GM19193 (cell line): ENCODE results near the gene CHTOP.

Experiments
- POLR2A ChIP-seq: IDR thresholded peaks from 4 replicates; pipeline ENCODE4 v1.6.1; 2011; ENCODE audit not compliant: insufficient read depth, insufficient read length; ENCODE audit errors: extremely low read depth

The CHTOP gene

GRCh38 chr1:153626477-153626903 is 7.4 kb upstream of the CHTOP start:
- TF ChIP-seq POLR2A, result no peak

GRCh38 chr1:153626904-153627714 is 6.8 kb upstream of the CHTOP start, which contains the start of gene S100A13:
S100A13 (minus strand) TSS chr1:153627505; CDS start chr1:153626472, 1,033 bp downstream.
- no peak for TF ChIP-seq POLR2A

- no peak for TF ChIP-seq POLR2A
Measured at GRCh38 chr1:153627715-153628626, 5.9 kb upstream of the CHTOP start, which contains the start of gene S100A1. S100A1 (plus strand) TSS chr1:153628434; CDS start chr1:153630522, 2,088 bp downstream.

- no peak for TF ChIP-seq POLR2A
Measured at GRCh38 chr1:153628638-153629342, 5.1 kb upstream of the CHTOP start.

GRCh38 chr1:153629343-153629665 is 4.6 kb upstream of the CHTOP start:
- TF ChIP-seq POLR2A, result no peak

- TF ChIP-seq POLR2A, result no peak
Measured at GRCh38 chr1:153629971-153630370, 3.9 kb upstream of the CHTOP start.

- TF ChIP-seq POLR2A, result no peak
Measured at GRCh38 chr1:153630384-153630783, 3.5 kb upstream of the CHTOP start.

GRCh38 chr1:153631047-153632022 is 2.5 kb upstream of the CHTOP start:
- no peak for TF ChIP-seq POLR2A

GRCh38 chr1:153633161-153633753 is 609 bp upstream of the CHTOP start:
- no peak for TF ChIP-seq POLR2A

- no peak for TF ChIP-seq POLR2A
Measured at GRCh38 chr1:153635872-153636271, 2.0 kb downstream of the CHTOP start.

- TF ChIP-seq POLR2A, result no peak
Measured at GRCh38 chr1:153636312-153636711, 2.4 kb downstream of the CHTOP start.

GRCh38 chr1:153638261-153638660 is 4.4 kb downstream of the CHTOP start:
- TF ChIP-seq POLR2A, result no peak

GRCh38 chr1:153639280-153639679 is 5.4 kb downstream of the CHTOP start:
- no peak for TF ChIP-seq POLR2A
